G401.6 (cell line): ENCODE measurements around the gene MRPS35.

Experiments
- FAIRE-seq: peaks from 2 replicates; lab custom pipeline; 2012; peaks lifted over from hg19 to GRCh38; lab: Jason Lieb, UNC

Gene MRPS35

DNA sequence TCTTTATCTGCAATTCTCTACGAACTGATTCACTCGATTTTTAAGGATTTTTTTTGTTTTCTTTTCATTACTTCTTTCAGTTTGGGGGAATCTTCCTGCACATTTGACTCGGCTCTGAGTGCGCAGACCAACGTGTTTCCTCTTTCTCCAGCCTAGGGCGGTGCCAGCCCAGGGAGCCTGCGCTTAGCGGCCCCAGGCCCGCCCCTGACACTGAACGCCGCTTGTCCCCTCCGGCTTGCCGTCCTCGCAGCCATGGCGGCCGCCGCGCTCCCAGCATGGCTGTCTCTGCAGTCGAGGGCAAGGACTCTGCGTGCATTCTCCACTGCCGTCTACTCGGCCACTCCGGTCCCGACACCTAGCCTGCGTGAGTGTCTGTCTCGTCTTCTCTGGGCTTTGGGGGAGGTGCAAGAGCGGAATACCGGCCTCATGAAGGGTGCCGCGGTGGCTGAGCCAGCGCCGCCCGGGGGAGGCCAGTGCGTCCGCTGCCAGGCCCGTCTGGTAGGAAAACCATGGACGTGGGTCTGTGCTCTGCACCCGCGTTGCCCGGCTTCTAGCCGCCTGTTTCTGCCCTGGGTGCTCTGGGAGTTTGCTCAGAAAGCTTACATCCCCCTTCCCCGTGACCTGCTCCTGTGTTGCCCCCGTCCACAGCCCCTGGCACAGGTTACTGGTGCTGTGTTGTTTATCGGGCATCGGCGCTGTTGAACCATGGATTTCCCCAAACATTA is at the start of gene MRPS35:
Gene MRPS35 (plus strand): TSS at position 241 of the 725 bp plus-strand sequence. CDS start 12 bp downstream, at position 253.
- peak; percentile 80 for FAIRE-seq

DNA sequence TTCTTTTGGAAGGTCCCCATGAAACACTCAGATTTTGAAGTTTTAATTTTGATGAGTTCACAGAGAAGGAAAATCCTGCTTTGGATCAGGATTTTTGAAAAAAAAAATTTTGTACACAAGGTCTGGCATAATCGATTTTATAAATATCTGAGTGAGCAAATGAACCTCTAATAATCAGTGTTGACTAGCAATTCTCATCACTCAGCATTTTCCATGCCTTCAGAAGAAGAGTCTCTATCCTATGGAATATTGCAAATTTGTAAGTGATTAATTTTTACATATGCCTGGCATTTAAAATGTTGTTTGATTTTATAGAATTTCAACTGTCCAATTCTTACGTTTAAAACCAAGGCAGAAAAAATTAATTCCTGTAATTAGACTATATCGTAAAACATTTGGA is 44.9 kb upstream of the MRPS35 start:
- FAIRE-seq: no peak

DNA sequence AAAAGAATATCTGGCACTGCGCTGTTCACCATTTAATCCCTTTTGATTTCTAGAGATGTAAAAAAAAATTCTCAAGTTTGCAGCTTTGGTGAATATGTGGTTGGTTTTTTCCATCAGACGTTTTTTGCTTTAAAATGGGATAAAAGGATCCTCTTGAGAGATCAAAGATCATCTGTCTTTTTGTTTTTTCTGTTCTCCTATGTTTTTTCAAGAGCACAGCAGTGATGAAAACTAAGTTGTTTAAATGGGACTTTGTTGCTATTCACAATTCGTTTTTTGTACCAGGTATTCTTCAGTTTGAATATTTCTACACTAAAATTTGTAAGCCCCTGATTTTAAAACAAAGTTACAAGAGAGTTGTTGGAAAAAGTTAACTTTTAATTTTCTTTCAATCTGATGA is 44.1 kb upstream of the MRPS35 start:
- FAIRE-seq: no peak

DNA sequence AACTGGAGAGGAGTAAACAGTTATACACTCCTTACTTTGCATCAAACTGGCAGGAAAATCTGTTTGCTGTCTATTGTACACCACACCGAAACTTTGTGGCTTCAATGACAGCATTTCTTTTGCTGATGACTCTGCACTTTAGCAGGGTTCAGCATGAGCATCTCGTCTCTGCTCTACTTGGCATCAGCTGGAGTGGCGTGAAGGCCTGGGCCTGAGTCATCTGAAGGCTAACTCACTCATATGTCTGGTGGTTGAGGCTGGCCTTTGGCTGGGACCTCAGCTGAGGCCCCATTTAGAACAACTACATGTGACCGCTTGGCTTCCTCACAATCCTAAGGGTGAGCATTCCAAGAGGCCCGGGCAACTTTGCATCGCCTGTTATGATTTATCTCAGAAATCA is 43.1 kb upstream of the MRPS35 start:
- FAIRE-seq: no peak

DNA sequence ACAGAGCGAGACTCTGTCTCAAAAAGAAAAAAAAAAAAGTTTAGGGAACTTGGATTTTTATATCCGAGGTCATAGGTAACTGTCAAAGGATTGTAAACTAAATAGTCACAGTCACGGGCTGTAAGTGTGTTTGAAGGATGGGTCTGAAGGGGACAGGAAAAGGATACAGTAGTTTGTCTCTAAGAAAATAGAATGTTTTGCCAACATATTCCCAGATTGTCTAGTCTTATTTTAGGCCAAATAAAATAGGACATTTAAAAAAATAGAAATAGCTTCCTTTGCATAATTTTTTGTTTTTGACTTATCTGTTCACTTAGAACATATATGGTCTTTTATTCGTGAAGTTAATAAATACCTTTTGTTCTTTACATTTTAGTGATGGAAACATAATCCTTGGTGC is 38.6 kb upstream of the MRPS35 start:
- FAIRE-seq: no peak

DNA sequence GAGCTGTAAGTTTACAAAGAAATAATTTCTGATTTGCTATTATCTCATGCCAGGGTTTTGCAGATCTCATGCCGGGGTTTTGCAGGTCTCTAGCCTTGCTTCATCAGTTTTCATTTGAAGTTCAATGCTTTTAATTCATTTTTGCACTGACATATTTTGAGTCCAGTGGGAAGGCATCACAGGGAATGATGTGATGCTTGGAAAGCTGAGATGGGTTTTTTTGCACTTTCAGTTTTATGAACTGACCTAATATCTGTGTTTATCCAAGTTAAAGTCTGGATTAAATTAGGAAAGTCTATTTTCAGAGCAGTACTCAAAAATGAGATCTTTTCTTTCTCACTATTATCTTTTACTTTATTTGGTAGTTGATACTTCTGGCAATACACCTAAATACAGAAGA is 38.0 kb upstream of the MRPS35 start:
- no peak for FAIRE-seq

DNA sequence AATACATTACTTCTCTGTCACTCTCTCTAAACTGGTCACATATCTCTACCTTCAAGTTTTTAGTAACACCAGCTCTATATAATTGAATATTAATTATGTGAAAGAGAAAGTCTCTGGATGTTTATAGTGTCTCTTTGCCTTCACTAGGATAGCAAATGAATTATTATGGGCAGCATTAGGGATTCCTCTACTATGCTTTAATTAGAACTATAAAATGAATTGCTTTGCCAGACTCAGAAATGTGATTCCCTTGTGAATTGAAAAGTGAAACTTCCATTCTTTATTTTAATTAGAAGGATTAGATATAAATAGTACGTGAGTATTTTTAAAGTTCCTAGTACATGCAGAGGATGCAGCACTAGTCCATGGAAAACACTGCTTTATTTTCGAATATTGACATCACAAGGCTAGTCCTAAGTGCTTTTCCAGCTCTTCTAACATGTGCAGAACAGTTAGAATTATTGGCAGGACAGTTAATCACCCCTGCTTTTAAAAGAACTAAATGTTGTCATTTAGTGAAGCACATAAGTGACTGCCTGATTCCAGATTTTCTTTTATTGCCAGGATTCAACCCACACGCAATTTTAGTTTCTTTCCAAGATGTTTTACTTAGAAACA is 37.4 kb upstream of the MRPS35 start:
- FAIRE-seq: no peak

DNA sequence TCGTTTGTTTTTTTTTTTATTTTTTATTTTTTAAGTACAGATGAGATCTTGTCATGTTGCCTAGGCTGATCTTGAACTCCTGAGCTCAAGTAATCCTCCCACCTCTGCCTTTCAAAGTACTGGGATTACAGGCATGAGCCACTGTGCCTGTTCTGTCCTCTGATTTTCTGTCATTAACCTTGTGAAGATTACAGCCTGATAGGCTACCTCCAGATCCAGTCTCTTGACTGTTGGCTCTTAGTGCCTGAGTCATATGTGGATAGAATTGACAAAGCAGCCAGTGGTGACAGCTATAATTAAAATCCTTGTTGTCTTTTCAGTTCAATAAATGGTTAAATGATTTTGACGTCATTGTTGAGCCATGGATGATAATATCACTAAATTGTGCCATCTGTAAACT is 35.6 kb upstream of the MRPS35 start:
- no peak for FAIRE-seq

DNA sequence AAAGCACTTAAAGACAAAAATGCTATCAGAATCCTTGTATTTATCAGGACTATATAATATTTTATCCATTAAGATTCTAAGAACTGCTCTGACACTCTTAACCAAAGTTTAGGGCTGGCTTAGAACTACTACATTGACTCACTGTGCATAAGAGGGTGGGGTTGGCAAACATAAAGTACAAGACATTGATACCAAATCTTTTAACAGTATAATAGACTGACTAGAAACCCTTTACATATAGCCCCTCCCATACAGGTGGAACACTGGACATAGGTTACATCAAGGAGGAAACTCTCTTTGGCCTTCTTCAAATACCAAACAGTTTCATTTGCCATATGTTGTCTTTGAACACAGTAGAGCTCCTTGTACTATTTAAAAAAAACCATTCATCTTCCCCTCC is 30.0 kb upstream of the MRPS35 start:
- FAIRE-seq: no peak

DNA sequence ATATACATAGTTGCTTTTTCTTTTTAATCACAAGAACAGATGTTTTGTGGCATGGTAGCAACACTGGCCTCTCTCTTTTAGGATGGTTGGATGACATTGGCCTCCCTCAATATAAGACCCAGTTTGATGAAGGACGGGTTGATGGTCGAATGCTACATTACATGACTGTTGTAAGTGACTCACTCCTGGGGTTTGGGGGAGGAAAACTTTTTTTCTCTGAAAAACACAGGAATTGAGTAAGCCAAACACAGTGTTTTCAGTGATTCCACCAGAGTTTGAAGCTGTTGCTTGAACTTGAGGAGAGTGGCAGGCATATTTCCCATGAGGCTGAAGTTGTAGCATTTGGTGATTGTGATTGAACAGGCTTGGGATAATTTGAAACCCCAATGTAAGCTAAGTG is 28.1 kb upstream of the MRPS35 start:
- FAIRE-seq: no peak

DNA sequence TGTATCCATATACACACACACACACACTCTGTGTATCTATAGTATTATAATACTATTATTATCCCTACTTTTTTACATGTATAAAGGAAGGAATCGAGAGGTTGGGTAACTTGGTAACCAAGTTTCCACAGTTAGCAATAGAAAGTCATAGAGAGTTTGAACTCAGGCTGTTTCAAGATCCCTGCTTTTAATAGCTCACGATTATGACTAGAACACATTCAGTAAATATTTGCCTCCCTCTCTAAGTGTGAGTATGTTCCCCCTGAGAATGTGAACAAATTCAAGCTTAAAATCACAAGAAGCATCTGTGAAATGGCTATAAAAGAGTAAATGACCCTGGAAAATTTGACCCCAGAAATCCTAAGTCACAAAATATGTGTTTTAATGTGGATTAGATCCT is 25.4 kb upstream of the MRPS35 start:
- no peak for FAIRE-seq

DNA sequence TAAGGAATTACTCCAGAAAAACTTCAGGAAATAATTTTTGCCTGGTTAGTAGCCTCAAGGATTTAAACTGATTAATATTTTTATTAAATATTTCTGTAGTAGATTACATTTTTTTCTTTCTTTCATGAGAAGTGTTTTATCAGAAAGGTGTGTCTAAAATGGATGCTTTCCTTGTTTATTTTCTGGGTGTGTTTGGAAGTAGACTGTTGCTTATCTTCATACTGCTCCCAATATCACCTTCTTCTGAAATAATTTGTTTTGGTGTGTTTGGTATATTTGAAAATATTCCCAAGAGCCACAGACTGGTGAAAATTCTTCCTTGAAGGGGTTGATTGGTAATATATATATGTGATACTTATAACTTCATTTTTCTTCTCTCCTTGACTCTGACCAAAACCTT is 24.5 kb upstream of the MRPS35 start:
- FAIRE-seq: no peak

DNA sequence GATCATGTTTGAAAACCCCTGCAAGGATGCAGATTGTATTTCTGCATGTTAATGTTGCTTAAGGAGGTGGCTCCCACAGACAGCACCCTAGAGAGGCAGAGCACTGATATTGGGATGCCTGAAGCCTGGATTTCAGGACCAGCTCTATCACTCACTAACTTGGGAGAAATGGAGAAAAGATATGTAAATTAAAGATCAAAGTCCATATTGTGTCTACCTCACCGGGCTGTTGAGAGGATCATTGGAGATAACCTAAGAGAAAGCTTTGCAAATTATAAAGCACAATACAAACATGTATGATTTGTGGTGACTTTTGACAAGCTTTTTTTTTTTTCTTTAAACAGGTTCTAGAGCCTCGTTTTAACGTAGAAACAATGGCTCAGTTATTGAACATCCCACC is 22.0 kb upstream of the MRPS35 start:
- FAIRE-seq: no peak

DNA sequence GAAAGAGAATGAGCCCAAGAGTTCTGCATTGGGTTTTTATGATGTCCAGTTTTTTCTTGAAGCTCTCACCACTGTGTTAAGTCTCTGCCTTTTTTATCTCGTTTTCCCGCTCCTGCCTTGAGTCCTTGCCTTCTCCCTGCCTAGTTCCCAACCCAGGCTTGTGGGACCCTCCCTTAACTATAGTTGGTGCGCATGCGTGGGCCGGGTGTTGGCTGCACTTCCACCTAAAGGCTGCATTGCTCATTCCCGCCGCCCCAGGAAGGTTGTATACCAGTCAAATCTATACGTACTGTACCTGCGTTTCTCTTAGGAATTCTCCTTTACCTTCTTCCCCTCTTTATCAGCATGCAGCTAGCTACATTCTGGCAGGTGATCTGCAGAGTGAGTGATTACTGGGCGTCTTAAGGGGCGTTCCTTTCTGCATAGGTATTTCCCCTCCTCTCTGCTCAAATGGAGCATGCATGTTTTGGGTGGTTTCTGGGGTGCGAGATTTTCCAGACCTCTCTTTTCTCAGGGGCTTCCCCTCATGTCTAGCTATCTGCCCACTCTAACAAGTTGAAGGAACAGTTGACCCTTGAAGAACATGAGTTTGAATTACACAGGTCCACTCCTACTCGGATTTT is 21.0 kb upstream of the MRPS35 start:
- FAIRE-seq: no peak

DNA sequence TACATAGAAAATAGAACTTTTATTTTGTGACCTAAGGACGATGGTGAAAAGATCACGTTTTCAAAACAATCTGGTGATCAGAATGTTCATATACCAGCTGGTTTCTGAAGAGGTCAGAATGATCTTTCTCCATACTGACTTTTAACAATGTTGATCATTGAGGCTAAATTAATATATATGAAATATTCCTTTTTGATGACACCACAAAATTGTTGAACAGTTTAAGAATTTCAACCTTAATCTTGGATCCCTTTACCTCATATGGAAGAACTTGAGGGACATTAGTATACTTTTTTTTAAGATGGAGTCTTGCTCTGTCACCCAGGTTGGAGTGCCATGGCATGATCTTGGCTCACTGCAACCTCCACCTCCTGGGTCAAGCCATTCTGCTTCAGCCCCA is 17.2 kb upstream of the MRPS35 start:
- no peak for FAIRE-seq

DNA sequence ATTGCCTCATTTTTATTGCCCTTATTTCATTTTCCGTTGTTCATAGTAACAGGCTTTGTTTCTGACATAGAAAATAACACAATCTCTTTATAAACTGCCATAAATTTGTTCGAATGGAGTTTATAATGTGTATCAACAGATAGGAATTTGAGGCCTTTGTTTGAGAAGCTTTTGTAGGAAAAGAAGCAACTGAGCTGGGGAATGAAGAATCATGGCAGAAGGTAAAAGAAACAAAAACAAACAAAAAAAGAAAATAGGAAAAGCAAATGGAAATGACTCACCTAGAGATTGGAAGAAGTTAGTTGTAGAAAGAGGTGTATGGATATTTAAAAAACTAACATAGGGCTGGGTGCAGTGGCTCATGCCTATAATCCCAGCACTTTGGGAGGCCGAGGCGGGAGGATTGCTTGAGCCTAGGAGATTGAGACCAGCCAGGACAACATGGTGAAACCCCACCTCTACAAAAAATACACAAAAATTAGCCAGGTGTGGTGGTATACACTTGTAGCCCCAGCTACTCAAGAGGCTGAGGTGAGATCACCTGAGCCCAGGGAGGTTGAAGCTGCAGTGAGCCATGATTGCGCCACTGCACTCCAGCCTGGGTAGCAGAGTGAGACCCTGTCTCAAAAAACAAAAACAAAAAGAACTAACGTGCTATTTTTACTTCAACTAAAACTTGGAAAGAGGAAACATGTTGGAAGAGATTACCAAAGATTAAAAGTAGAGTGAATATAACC is 14.9 kb upstream of the MRPS35 start:
- FAIRE-seq: no peak

DNA sequence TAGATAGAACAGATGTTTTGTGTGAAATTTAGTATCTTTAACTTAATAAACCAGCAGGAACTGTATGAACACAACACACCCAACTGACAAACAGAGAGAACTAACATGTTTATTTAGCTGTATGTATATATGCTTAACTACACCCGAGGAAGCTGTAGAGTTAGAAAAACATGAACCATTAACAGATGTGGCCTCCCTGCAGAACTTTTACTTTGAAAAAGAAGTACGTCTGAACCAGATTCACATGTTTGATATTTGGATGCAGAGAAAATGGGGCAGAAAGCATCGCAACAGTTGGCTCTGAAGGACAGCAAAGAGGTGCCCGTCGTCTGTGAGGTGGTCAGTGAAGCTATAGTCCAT is 14.4 kb upstream of the MRPS35 start, which contains the start of gene REP15:
Gene REP15 (plus strand): TSS at position 155 of the 360 bp plus-strand sequence. CDS start 116 bp downstream, at position 271.
- FAIRE-seq: no peak

DNA sequence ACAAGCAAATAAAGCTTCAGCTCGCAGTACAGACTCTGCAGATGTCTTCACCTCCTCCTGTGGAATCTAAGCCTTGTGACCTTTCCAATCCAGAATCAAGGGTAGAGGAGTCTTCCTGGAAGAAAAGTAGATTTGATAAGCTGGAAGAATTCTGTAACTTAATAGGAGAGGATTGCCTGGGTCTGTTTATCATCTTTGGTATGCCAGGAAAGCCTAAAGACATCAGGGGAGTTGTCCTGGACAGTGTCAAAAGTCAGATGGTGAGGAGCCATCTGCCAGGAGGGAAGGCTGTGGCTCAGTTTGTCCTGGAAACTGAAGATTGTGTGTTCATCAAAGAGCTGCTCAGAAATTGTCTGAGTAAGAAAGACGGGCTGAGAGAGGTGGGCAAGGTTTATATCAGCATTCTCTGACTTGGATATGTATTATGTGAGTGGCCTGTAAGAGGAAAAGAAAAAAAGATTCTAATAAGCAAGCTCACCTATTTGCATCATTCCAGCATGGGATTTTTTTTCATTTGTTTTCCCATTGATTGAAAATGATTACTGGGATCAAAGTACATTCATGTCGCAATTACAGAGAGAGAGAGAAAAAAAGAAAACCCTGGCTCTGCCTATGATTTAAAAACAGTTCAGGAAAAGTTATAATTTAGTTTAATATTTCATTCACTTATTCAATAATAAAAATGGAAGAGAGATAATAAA is 13.6 kb upstream of the MRPS35 start:
- no peak for FAIRE-seq

DNA sequence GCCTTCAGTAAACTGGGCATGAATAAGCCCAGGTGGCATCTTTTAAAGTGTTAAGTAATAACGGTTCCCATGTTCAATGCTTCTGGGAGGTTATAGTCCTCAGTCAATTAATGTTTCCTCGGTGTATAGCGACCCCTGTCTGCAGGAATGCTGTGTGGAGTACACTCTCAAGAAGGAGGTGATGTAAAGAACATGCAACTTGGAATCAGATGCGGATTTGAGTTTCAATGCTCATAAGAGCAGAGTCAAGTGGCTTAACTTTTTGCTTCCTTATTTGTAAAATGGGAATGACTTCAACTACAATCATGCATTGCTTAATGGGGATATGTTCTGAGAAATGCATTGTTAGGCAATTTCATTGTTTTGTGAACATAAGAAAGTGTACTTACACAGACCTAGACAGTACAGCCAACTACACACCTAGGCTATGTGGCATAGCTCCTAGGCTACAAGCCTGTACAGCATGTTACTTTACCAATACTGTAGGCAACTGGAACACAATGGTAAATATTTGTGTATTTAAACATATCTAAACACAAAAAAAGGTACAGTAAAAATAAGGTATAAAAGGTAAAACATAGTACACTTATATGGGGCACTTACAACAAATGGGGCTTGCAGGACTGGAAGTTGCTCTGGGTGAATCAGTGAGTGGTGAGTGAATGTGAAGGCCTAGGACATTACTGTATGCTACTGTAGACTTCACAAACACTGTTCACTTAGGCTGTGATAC is 6.7 kb upstream of the MRPS35 start:
- FAIRE-seq: peak; percentile 93

DNA sequence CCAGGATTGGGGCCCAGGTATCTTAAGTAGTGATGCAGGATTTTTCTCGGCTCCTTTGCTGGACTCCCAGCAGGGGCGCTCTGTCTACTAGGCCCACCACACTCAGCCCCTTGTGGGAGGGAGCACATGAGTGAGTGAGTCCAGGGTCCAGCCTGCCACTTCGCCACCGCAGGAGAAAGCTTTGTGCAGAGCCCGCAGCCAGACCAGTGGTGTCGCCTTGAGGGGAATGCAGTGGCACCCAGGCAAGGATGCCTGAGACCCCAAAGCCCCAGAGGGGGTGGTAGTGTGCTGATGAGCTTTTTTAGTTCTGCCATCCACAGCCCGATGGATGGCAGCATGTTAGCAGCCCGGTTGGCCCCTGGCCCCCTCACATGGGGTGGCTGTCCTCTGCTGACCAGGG is 5.4 kb upstream of the MRPS35 start:
- FAIRE-seq: no peak

DNA sequence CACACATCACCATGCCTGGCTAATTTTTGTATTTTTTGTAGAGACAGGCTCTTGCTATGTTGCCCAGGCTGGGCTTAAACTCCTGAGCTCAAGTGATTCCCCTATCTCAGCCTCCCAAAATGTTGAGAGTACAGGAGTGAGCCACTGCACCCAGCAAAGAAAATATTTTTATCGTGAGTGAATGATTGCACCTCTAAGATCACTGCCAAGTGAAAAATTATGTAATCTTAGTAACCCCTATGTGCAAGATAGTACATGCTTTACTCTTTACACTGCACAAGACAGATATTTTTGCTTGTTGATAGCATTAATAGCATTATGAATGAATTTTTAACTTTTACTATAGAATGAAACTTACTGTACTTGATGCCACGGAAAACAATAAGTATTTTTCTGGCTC is 3.4 kb upstream of the MRPS35 start:
- no peak for FAIRE-seq
